Measurements from ENCODE around the gene ERCC3. TPM values are rescaled to one million over a fixed set of nuclear protein-coding genes. Genes with fewer than 3 reads are reported as not detected.

ERCC3 gene
- total RNA-seq, 1 experiment from 2014 or later, result 48.1 TPM

- H3K27me3 Mint-ChIP-seq (ENCODE audit: low read depth), result no peaks in the 10 kb centered on the region
- H3K4me1 Mint-ChIP-seq, result no peaks in the 10 kb centered on the region
- DNase-seq (ENCODE audit: low spot score) (no peak), ATAC-seq (no peak)
- H3K27ac Mint-ChIP-seq, result peak overlapping the region; percentile 59; the same call in 1 of the 2 replicates
- H3K36me3 Mint-ChIP-seq, result peaks cover 5% of the 10 kb centered on the region; the same call in 1 of the 2 replicates
- ChIA-PET CTCF (interaction anchor here (0.7 to 2.4 kb wide), 6 partner anchors 15 to 145 kb away, joined by 3 to 9 read pairs (median 4); no protein-coding TSS in a partner anchor), POLR2A (no interaction called here)
- no peaks in the 10 kb centered on the region for H3K9me3 Mint-ChIP-seq
- TF ChIP-seq ZNF138 (CRISPR knock-in tag; conservative IDR thresholded peaks at IDR 0.05) (no peak), IRF2 (CRISPR knock-in tag; IDR thresholded peaks at IDR 0.05; ENCODE audit: borderline replicate concordance, low read depth) (no peak), RORB (CRISPR knock-in tag; IDR thresholded peaks at IDR 0.05) (no peak), ZNF263 (CRISPR knock-in tag; IDR thresholded peaks at IDR 0.05; ENCODE audit: low read depth) (no peak), ETV6 (CRISPR knock-in tag; IDR thresholded peaks at IDR 0.05) (no peak)
- TF ChIP-seq, protein P1, sequence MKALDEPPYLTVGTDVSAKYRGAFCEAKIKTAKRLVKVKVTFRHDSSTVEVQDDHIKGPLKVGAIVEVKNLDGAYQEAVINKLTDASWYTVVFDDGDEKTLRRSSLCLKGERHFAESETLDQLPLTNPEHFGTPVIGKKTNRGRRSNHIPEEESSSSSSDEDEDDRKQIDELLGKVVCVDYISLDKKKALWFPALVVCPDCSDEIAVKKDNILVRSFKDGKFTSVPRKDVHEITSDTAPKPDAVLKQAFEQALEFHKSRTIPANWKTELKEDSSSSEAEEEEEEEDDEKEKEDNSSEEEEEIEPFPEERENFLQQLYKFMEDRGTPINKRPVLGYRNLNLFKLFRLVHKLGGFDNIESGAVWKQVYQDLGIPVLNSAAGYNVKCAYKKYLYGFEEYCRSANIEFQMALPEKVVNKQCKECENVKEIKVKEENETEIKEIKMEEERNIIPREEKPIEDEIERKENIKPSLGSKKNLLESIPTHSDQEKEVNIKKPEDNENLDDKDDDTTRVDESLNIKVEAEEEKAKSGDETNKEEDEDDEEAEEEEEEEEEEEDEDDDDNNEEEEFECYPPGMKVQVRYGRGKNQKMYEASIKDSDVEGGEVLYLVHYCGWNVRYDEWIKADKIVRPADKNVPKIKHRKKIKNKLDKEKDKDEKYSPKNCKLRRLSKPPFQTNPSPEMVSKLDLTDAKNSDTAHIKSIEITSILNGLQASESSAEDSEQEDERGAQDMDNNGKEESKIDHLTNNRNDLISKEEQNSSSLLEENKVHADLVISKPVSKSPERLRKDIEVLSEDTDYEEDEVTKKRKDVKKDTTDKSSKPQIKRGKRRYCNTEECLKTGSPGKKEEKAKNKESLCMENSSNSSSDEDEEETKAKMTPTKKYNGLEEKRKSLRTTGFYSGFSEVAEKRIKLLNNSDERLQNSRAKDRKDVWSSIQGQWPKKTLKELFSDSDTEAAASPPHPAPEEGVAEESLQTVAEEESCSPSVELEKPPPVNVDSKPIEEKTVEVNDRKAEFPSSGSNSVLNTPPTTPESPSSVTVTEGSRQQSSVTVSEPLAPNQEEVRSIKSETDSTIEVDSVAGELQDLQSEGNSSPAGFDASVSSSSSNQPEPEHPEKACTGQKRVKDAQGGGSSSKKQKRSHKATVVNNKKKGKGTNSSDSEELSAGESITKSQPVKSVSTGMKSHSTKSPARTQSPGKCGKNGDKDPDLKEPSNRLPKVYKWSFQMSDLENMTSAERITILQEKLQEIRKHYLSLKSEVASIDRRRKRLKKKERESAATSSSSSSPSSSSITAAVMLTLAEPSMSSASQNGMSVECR (CRISPR knock-in tag; IDR thresholded peaks at IDR 0.05; ENCODE audit: borderline replicate concordance), result no peak
- H3K4me3 Mint-ChIP-seq, result no peak overlapping the region
These were observed 14.7 kb upstream of the ERCC3 start for GRCh38 chr2:127308586-127309138.

GRCh38 chr2:127305990-127306585 lies 12.1 kb upstream of the ERCC3 start:
- CTCF ChIA-PET, result no interaction called here
- no peak for ATAC-seq
- Mint-ChIP-seq H3K36me3 (no peaks in the 10 kb centered on the region), H3K27me3 (ENCODE audit: low read depth) (no peaks in the 10 kb centered on the region), H3K4me3 (no peak overlapping the region), H3K9me3 (no peaks in the 10 kb centered on the region), H3K27ac (no peak overlapping the region), H3K4me1 (no peaks in the 10 kb centered on the region)
- POLR2A ChIA-PET, result no interaction called here
- DNase-seq (ENCODE audit: low spot score), result no peak
- TF ChIP-seq, protein P2, sequence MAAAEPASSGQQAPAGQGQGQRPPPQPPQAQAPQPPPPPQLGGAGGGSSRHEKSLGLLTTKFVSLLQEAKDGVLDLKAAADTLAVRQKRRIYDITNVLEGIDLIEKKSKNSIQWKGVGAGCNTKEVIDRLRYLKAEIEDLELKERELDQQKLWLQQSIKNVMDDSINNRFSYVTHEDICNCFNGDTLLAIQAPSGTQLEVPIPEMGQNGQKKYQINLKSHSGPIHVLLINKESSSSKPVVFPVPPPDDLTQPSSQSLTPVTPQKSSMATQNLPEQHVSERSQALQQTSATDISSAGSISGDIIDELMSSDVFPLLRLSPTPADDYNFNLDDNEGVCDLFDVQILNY (CRISPR knock-in tag; IDR thresholded peaks at IDR 0.05), result no peak
- TF ChIP-seq, protein P3, sequence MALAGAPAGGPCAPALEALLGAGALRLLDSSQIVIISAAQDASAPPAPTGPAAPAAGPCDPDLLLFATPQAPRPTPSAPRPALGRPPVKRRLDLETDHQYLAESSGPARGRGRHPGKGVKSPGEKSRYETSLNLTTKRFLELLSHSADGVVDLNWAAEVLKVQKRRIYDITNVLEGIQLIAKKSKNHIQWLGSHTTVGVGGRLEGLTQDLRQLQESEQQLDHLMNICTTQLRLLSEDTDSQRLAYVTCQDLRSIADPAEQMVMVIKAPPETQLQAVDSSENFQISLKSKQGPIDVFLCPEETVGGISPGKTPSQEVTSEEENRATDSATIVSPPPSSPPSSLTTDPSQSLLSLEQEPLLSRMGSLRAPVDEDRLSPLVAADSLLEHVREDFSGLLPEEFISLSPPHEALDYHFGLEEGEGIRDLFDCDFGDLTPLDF (CRISPR knock-in tag; IDR thresholded peaks at IDR 0.05), result no peak
- TF ChIP-seq, protein P1 (CRISPR knock-in tag; IDR thresholded peaks at IDR 0.05; ENCODE audit: borderline replicate concordance), result no peak
- no peak for TF ChIP-seq ATF1 (CRISPR knock-in tag; IDR thresholded peaks at IDR 0.05)
- no peak for TF ChIP-seq JAZF1 (CRISPR knock-in tag; IDR thresholded peaks at IDR 0.05)
- TF ChIP-seq ZNF671 (CRISPR knock-in tag; IDR thresholded peaks at IDR 0.05), result no peak
- TF ChIP-seq, protein P4, sequence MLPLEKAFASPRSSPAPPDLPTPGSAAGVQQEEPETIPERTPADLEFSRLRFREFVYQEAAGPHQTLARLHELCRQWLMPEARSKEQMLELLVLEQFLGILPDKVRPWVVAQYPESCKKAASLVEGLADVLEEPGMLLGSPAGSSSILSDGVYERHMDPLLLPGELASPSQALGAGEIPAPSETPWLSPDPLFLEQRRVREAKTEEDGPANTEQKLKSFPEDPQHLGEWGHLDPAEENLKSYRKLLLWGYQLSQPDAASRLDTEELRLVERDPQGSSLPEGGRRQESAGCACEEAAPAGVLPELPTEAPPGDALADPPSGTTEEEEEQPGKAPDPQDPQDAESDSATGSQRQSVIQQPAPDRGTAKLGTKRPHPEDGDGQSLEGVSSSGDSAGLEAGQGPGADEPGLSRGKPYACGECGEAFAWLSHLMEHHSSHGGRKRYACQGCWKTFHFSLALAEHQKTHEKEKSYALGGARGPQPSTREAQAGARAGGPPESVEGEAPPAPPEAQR (CRISPR knock-in tag; IDR thresholded peaks at IDR 0.05), result no peak
- TF ChIP-seq, protein P5, sequence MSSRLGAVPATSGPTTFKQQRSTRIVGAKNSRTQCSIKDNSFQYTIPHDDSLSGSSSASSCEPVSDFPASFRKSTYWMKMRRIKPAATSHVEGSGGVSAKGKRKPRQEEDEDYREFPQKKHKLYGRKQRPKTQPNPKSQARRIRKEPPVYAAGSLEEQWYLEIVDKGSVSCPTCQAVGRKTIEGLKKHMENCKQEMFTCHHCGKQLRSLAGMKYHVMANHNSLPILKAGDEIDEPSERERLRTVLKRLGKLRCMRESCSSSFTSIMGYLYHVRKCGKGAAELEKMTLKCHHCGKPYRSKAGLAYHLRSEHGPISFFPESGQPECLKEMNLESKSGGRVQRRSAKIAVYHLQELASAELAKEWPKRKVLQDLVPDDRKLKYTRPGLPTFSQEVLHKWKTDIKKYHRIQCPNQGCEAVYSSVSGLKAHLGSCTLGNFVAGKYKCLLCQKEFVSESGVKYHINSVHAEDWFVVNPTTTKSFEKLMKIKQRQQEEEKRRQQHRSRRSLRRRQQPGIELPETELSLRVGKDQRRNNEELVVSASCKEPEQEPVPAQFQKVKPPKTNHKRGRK (CRISPR knock-in tag; IDR thresholded peaks at IDR 0.05; ENCODE audit: borderline replicate concordance), result no peak
- TF ChIP-seq CREB1 (CRISPR knock-in tag; IDR thresholded peaks at IDR 0.05), result no peak
- no peak for TF ChIP-seq SMAD4 (CRISPR knock-in tag; IDR thresholded peaks at IDR 0.05)
- no peak for TF ChIP-seq ZNF121 (CRISPR knock-in tag; IDR thresholded peaks at IDR 0.05)
- no peak for TF ChIP-seq RELA (CRISPR knock-in tag; IDR thresholded peaks at IDR 0.05; ENCODE audit: borderline replicate concordance)
- no peak for TF ChIP-seq NR3C1 (CRISPR knock-in tag; conservative IDR thresholded peaks at IDR 0.05; ENCODE audit: low read depth)
- TF ChIP-seq ZNF423 (CRISPR knock-in tag; IDR thresholded peaks at IDR 0.05), result no peak
- no peak for TF ChIP-seq JUN (CRISPR knock-in tag; IDR thresholded peaks at IDR 0.05)
